Measurements from ENCODE around the gene SHC2. TPM values are rescaled to one million over a fixed set of nuclear protein-coding genes. Genes with fewer than 3 reads are reported as not detected.

The SHC2 gene
- total and polyA plus RNA-seq, 7 donors, result 1.8 to 49.9 (median 17.8) TPM

GRCh38 chr19:442085-442484 lies 18.7 kb downstream of the SHC2 start:
- Histone ChIP-seq H3K27me3 (no peaks in the 10 kb centered on the region), H3K36me3 (peaks cover 0 to 14% (median 0%) of the 10 kb centered on the region in 4 donors), H3K27ac (no peak overlapping the region), H3K4me3 (no peak overlapping the region), H3K9me3 (no peaks in the 10 kb centered on the region), H3K4me1 (peaks cover 0 to 3% (median 2%) of the 10 kb centered on the region in 4 donors)
- intact Hi-C loops (cut with DNase I), result no loop called here
- 96 to 97% methylated on average over 2 of the region's 2 CpGs for WGBS, 2 donors
- no peak for DNase-seq
- TF ChIP-seq EP300 (IDR thresholded peaks at IDR 0.05) (no peak), POLR2A (IDR thresholded peaks at IDR 0.05) (no peak), POLR2AphosphoS5 (IDR thresholded peaks at IDR 0.05) (no peak), CTCF (IDR thresholded peaks at IDR 0.05) (no peak)

- WGBS, 2 donors, result 45 to 70% methylated on average over 23 of the region's 23 CpGs
- Histone ChIP-seq H3K27ac (no peak overlapping the region), H3K27me3 (no peaks in the 10 kb centered on the region), H3K36me3 (peaks cover 0 to 14% (median 0%) of the 10 kb centered on the region in 4 donors), H3K4me1 (no peaks in the 10 kb centered on the region), H3K4me3 (no peak overlapping the region), H3K9me3 (no peaks in the 10 kb centered on the region)
- DNase-seq, result no peak
- TF ChIP-seq POLR2AphosphoS5 (IDR thresholded peaks at IDR 0.05) (no peak), CTCF (IDR thresholded peaks at IDR 0.05) (no peak), EP300 (IDR thresholded peaks at IDR 0.05) (no peak), POLR2A (IDR thresholded peaks at IDR 0.05) (no peak)
- intact Hi-C loops (cut with DNase I), result no loop called here
Measured at GRCh38 chr19:441213-441836, 19.5 kb downstream of the SHC2 start.

GRCh38 chr19:440391-441212 lies 20.2 kb downstream of the SHC2 start:
- Histone ChIP-seq H3K27me3 (no peaks in the 10 kb centered on the region), H3K4me3 (no peak overlapping the region), H3K36me3 (peaks cover 0 to 14% (median 0%) of the 10 kb centered on the region in 4 donors), H3K9me3 (no peaks in the 10 kb centered on the region), H3K27ac (no peak overlapping the region), H3K4me1 (no peaks in the 10 kb centered on the region)
- TF ChIP-seq POLR2AphosphoS5 (IDR thresholded peaks at IDR 0.05), result no peak
- TF ChIP-seq EP300 (IDR thresholded peaks at IDR 0.05), result no peak
- TF ChIP-seq CTCF (IDR thresholded peaks at IDR 0.05), result no peak
- no peak for TF ChIP-seq POLR2A (IDR thresholded peaks at IDR 0.05)
- WGBS, 2 donors, result 85 to 89% methylated on average over 48 of the region's 48 CpGs
- intact Hi-C loops (cut with DNase I), result no loop called here
- DNase-seq, result no peak

- H3K4me3 ChIP-seq, result no peak overlapping the region
- no peaks in the 10 kb centered on the region for H3K9me3 ChIP-seq
- H3K27ac ChIP-seq, result no peak overlapping the region
- no peaks in the 10 kb centered on the region for H3K27me3 ChIP-seq
- no peak for DNase-seq
- intact Hi-C loops (cut with DNase I), result no loop called here
- H3K4me1 ChIP-seq, result no peaks in the 10 kb centered on the region
- no peak for TF ChIP-seq EP300 (IDR thresholded peaks at IDR 0.05)
- TF ChIP-seq POLR2A (IDR thresholded peaks at IDR 0.05), result no peak
- 82 to 90% methylated on average over 27 of the region's 27 CpGs for WGBS, 2 donors
- H3K36me3 ChIP-seq, result peaks cover 0 to 17% (median 0%) of the 10 kb centered on the region in 4 donors
Measured at GRCh38 chr19:439167-439900, 21.5 kb downstream of the SHC2 start.
